GM12874 (cell line): Measurements from ENCODE around the gene PRKAG1.
A peak's percentile ranks its signal among the peaks of the same experiment; 100 is the strongest.

Source experiments
- TF ChIP-seq, protein P1 (sequence below): IDR thresholded peaks from 2 replicates; pipeline ENCODE4 v1.5.1; 2011; ENCODE audit warnings: low read depth, mild to moderate bottlenecking, control low read depth, low read length, moderate library complexity; ENCODE audit not compliant: insufficient read depth

PRKAG1 gene

GRCh38 chr12:49043856-49044258 is 25.3 kb upstream of the PRKAG1 start:
- TF ChIP-seq, protein P1, sequence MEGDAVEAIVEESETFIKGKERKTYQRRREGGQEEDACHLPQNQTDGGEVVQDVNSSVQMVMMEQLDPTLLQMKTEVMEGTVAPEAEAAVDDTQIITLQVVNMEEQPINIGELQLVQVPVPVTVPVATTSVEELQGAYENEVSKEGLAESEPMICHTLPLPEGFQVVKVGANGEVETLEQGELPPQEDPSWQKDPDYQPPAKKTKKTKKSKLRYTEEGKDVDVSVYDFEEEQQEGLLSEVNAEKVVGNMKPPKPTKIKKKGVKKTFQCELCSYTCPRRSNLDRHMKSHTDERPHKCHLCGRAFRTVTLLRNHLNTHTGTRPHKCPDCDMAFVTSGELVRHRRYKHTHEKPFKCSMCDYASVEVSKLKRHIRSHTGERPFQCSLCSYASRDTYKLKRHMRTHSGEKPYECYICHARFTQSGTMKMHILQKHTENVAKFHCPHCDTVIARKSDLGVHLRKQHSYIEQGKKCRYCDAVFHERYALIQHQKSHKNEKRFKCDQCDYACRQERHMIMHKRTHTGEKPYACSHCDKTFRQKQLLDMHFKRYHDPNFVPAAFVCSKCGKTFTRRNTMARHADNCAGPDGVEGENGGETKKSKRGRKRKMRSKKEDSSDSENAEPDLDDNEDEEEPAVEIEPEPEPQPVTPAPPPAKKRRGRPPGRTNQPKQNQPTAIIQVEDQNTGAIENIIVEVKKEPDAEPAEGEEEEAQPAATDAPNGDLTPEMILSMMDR = peak; percentile 86

DNA sequence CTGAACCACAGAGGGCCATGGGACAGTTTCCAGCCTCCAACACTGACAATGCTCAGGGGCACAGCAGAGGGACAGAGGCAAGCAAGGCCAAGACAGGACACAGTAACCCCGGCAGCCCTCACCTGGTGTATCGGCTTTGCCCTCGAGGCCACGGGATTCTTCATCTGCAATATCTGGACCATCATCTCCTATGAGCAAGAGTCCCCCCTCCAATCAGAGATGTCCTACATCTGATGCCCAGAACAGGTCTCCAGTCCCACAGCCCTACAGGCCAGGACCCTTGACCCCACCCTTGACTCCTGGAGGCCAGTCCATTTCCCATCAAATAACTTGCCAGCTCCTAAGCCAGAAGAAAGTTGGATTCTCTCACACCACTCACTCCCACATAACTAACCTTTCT is 24.7 kb upstream of the PRKAG1 start:
- TF ChIP-seq, protein P1 = no peak

- TF ChIP-seq, protein P1 = no peak
These were observed 23.4 kb upstream of the PRKAG1 start for GRCh38 chr12:49041881-49042484.

DNA sequence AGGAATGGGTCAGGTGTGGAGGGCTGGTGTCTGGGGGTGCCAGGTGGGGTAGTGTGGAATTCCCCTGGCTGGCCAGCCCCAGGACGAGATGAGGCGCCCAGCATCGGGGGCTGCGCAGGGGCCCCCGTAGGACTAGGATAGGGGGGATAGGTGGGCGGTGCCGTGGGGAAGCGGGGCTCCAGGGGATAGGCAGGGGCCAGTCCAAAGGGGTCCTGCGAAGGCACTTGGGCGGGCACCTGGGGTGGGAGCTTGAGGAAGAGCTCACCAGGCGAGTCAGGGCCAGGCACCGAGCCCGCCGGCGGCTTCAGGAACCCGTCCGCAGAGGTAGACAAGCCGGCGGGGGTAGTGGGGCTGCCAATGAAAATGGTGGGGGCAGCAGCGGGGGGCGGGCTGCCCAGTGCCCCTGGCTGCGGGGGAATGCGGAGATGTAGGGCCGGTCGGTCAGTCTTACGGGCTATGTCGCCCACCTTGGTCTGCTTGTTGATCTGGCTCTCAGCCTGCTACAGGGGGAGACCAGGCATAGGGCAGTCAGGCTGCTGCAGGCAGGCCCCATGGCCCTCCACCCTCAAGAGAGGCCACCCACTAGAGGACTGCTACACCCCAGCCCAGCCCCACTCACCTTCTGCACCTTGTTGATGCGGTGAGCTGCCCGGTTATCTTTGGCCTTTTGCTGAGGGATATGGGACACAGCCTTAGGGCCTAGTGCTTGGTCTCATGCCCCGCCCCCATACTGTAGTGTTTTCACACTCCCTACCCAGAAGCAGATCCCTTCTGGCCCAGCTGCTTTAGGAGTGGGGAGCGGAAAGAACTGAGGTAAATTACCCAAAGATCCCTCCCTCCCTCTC is 22.7 kb upstream of the PRKAG1 start:
- TF ChIP-seq, protein P1 = no peak

GRCh38 chr12:49040364-49040855 is 21.8 kb upstream of the PRKAG1 start:
- TF ChIP-seq, protein P1 = no peak

DNA sequence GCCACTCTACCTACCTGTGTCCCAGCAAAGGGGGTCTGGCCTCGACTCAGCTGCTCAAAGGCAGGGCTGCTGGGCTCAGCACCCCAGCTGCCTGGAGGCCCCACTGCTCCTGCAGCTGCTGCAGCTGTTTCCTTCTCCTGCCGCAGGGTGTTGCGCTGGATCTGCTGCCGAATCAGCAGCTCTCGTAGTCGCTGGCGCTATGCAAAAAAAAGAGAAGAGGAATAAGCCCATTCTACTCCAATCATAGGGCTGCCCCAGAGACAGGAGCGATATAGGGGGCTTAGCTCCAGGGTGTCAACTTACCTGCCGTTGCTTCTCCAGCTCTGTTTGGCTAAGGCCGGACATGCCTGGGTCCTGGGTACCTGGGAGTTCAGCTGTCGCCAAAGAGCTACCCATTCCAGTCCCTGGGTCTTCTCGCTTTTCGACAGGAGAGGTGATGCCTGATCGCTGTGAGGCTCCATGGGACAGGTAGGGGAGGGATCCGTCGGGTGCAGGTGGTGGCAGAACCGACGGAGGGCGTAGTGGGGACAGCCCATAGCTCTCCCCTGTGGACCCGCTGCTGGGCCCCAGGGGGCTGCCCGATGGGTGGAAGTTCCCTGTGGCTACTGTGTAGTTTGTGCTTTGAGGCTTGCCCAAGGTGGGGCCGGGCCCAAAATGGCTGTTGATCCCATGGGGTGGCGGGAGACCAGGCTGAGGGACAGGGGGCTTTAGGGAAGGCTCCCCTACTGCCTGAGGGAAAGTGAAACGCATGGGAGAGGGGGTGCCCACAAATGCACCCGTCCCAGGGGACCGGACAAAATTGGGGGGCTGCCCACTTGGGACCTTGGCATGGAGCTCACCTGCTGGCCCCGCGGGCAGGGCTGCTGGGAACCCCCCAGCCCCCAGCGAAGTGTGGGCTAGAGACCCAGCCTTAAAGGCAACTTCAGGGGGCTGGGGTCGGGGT is 21.1 kb upstream of the PRKAG1 start:
- TF ChIP-seq, protein P1 = no peak
